Activated CD8-positive, alpha-beta memory T cell treated with anti-CD3 and anti-CD28 coated beads for 1 hour (primary cell): Measurements from ENCODE around the gene USP9X.
"Not testable (repeated sequence)": the region's sequence is repeated elsewhere in the genome, so short reads cannot be mapped to it uniquely, and the experiment has no call there.

Experiments used
- DNase-seq, 2 donors: peaks; one replicate each; pipeline ENCODE4 v3.0.0-alpha.2; 2020; ENCODE audit warnings: low read depth in 1 of 2; ENCODE audit errors: extremely low read depth in 1 of 2

USP9X gene

GRCh38 chrX:41085878-41086626 lies 807 bp downstream of the USP9X start:
- DNase-seq, result peak in 1 of 2 donors; percentile 8

DNA sequence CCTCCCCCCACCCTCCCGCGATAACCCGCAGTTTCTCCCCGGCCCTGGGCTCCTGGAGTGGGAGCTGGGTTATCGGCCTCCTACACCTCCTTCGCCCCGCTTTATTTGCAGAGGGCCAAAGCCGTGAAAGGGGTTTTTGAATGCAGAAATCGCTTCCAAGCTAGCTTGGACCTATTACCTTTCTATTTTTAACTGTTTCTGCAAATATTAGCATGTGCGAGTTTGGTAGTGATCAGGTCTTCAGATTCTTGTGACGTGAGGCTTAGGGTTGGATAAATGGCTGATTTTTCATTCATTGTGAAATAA lies 1.3 kb downstream of the USP9X start:
- DNase-seq, result peak in 1 of 2 donors; percentile 8

- no peak for DNase-seq
These were observed 2.0 kb downstream of the USP9X start for GRCh38 chrX:41087201-41087600.

DNA sequence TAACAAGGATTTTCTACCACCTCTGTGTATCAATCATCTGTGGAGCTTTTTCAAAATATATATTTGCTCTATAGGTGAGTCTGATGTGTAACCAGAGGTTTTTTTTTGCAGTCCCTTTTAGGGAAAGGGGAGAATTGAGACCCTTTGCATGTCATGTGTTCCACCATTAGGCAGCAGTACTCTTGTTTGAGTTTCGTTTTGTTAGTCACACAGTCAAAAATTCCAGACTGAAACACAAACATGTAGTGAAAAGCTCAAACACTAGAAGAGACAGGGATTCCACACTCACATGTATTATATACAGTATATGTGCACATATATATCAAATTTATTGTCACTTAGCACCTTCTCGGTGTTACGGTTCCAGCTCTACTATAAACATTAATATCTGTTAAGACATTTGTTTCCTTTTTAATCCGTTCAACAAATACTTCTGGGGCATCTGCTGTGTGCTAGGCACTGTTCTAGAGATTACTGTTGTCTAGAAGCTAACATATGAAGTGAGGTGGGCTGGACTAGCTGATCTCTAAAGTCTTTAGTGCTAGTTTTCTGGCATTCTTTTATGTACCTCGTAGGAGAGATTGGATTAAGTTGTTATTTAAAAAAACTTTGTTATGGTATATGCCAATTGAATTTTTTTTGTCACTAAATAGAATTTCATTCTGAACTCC lies 5.5 kb downstream of the USP9X start:
- no peak for DNase-seq

GRCh38 chrX:41092776-41093175 lies 7.5 kb downstream of the USP9X start:
- DNase-seq, result no peak

GRCh38 chrX:41095174-41095573 lies 9.9 kb downstream of the USP9X start:
- no peak for DNase-seq

GRCh38 chrX:41095908-41096307 lies 10.7 kb downstream of the USP9X start:
- DNase-seq, result no peak

- DNase-seq, result no peak
These were observed 11.2 kb downstream of the USP9X start for GRCh38 chrX:41096339-41096955.

DNA sequence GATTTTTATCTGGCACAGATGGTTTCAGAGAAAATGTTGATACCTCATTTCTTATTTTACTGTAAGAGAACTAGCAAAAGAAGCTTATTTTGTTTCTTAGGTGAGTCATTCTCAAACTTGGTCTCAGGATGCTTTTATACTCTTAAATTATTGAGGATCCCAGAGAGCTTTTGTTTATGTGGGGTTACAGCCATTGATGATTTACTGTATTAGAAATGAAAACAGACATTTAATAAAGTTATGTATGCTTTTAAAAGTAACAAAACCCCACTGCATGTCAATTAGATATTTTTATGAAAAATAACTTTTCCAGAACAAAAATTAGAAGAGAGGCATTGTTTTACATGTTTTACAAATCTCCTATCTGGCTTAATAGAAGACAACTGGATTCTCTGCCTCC lies 12.1 kb downstream of the USP9X start:
- DNase-seq, result no peak

- DNase-seq, result no peak
These were observed 15.0 kb downstream of the USP9X start for GRCh38 chrX:41100200-41100599.

DNA sequence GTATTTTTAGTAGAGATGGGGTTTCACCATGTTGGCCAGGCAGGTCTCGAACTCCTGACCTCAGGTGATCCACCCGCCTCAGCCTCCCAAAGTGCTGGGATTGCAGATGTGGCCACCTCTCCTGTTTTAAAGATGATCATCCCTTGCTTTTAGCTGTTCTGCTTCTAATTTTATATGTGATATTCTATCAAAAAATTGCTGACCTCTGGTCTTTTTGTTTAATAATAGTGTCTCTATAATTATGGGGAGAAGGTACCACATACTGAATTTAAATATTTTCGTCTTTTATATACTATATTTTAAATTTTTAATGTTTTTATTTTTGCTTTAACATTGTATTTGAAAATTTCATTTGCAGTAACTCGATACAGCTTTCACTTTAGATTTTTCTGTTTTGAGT lies 15.6 kb downstream of the USP9X start:
- no peak for DNase-seq

DNA sequence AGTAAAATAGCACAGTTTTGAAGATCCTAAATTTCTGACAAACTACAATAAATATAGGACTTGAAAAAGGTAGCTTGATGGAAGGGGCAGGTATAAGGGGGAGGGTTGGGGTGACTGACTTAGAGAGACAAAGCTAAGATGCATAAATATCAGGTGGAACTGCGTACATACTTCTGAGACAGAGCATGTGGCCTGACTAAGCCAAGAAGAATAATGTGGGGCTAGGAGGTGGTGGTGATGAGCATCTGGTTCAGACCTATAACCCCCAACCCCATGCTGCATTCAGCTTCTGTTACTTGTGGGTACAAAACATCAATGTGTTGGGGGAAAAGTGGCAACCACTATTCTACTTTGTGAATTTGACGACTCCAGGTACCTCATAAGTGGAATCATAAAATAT lies 19.8 kb downstream of the USP9X start:
- DNase-seq, result no peak

DNA sequence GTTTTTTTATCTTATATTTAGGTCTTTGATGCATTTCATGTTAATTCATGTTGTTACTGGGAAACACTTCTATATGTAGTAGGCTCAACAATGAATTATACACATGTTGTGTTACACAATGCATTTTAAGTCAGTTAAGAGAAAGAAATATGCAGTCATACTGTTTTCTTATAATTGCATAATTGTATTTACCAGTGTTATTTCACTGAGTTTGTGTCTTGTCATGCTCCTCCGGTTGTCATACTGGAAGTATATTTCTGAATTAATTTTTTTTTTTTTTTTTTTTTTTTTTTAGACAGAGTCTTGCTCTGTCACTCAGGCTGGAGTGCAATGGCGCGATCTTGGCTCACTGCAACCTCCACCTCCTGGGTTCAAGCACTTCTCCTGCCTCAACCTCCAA lies 21.0 kb downstream of the USP9X start:
- not testable (repeated sequence) for DNase-seq

DNA sequence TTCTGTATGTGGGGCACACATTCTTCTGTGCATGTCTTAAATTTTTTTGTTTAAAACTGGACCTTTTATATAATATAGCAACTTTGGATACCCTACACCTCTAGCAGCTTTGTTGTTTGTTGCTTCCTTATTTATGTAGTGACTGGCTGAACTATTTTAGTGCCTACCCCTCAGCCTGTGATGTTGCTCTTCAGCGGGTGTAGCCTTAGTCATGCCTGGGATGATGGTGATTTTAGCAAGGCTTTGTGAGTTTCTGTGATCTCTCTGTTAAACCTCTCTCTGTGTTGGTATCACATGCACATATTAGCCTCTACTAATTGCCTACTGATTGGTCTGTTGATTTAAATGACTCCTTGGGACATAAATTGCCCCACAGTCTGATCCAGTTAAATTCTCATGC lies 22.8 kb downstream of the USP9X start:
- no peak for DNase-seq

DNA sequence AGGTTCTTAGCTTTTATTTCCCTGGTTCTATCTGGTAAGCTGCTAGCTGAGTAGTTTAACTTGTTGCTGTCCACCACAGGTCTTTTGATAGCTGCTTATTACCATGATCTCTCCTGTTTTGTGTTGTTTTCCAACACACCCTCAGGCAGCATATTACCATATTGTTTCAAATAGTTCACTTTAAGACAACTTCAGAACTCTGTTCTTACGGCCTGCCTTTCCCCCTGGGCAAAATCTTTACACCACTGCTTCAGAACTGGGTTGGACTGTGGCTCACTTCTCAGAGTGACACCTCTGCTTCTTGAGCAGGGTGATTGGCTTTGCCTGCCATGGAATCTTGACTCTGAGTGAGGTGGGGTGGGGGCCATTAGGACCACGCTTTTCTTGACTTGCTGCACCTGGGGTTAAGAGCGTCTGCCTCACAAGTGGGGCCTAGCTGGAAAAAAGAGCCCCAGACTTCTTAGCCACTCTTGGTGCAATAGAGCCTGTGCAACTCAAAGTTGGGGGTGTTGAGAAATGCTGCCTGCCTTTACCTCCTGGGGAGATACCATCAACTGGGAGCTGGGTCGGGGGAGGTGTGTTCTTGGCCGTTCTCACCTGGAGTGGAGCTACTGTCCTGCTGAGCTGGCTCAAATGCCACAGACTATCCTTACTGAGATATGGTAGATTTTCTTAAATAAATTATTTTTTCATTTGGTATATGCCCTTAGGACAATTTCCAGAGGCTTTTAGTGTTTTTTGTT lies 23.4 kb downstream of the USP9X start:
- no peak for DNase-seq

DNA sequence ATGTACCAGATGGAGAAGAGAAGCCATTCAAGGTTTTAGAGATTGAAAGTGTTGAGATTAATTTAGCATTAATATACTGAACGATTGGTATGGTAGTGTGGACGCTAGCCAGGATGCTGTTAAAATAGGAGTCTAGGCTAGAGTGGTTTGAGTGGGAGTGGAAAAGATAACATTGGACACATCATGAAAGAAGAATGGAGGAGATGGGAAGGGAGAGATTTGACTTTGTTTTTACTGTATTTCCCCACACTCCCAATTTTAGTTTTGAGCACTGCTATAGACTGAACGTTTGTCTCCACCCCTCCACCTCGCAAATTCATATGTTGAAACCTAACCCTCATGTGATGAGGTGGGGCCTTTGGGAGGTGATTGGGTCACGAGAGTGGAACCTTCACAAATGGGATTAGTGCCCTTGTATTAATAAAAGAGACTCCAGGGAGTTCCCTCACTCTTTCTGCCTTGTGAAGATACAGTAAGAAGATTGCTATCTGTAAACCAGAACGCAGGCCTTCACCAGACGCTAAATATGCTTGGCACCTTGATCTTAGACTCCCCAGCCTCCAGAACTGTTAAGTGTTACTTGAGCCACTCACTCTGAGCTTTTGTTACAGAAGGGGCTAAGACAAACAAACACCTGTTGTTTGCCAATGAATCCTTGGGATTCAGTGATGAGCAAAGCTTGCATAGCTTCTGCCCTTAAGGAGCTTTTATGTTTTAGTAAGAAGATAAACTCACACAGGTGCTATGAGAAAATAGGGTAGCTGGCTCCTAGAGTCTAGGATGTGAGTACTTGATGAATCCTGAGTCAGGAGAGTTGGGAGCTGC lies 25.8 kb downstream of the USP9X start:
- no peak for DNase-seq

GRCh38 chrX:41115104-41115425 lies 29.8 kb downstream of the USP9X start:
- not testable (repeated sequence) for DNase-seq

GRCh38 chrX:41116948-41117347 lies 31.7 kb downstream of the USP9X start:
- no peak for DNase-seq

DNA sequence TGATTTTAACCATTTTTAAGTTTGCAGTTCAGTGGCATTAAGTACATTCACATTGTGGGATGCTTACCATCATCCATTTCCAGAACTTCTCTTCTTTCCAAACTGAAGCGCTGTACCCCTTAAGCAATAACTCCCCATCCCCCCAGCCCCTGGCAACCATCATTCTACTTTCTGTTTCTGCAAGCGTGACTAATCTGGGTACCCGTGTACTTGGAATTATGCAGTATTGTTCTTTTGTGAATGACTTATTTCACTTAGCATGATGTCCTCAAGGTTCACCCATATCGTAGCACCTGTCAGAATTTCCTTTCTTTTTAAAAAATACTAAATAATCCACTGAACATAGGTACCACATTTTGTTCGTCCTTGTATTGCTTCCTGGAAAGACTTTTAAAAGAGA lies 32.9 kb downstream of the USP9X start:
- no peak for DNase-seq

GRCh38 chrX:41119803-41120202 lies 34.6 kb downstream of the USP9X start:
- no peak for DNase-seq

GRCh38 chrX:41121766-41122165 lies 36.5 kb downstream of the USP9X start:
- no peak for DNase-seq
